Stimulated activated CD4-positive, alpha-beta T cell treated with anti-CD3 and anti-CD28 coated beads, Interleukin-15, amount 100 ng/mL, for 24 hours (primary cell): Measurements from ENCODE around the gene MDFIC2.
"Not testable (repeated sequence)": the region's sequence is repeated elsewhere in the genome, so short reads cannot be mapped to it uniquely, and the experiment has no call there.

Experiments used
- DNase-seq: peaks from one replicate; pipeline ENCODE4 v3.0.0-alpha.2; 2020

The MDFIC2 gene

DNA sequence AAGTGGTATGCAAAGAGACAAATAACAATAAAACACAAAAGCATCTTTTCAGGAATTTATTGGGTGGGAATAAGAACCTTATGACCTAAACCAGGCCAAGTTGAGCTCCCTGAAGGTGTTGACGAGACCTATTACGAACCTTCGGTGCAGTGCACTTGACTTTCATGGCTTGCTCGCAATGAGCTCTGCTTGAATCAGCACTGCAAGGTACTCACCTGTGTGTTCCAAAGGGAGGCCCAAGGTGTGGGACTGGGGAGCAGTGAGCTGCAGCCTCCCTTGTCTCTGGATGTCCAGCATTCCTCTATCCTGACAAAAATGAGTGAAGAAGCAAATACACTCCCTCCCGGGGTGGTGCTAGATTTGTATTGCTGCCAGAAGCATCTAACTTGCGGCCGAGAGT, at the start of gene MDFIC2:
TSS of gene MDFIC2 (minus strand) at position 303 of the 400 bp plus-strand sequence. CDS start 665 bp downstream, outside the sequence.
- no peak for DNase-seq

DNA sequence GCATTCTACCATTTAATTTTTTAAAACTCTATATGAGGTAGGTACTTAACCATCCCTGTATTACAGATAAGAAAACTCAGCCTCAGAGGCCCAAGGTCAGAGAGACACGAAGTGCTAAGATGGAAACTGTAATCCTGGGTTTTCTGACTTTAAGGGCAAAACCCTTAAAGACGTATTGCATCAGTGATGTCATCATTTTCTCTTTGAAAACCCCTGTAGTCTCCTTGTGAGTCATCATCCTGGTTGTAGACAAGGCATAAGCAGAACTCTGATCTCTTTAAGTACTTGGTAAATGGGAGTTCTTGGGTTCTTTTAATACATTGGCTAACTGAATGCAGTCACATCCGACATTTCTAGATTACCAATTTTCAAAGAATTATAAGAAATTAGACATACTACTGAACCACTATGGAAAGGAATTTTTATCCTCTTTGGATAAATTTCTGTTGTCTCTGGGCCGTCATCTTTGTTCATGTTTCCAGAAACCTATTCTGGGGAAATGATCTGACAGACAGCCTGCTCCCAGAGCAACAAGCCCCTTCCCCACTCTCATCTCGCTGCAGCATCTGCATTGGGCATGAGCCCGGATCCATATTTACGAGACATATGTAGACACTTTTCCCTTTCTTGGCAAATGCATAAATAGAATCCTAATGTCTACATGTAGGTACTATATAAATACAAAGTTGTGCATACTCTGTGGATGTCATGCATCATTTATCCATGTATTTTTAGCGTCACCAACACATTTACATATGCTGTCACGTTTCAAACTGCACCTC, 48.7 kb upstream of the MDFIC2 start:
- no peak for DNase-seq

DNA sequence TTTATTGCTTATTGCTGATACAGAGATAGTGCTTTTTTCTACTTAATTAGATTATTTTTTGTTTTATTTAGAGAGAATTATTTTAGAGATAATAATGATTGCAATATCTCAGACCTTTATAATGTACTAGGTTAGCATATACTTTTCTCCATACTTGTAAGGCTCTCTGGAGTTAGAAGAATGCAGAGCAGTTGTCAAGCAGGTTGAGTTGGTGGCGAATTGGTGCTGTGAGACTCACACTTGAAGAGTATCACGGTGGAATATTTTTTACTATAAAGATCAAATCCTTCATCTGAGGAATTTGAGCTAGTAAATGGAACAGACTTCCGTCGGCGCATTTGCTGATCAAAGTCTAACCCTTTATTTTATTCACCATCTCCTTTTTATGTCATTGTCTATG, 47.3 kb upstream of the MDFIC2 start:
- DNase-seq, result no peak

DNA sequence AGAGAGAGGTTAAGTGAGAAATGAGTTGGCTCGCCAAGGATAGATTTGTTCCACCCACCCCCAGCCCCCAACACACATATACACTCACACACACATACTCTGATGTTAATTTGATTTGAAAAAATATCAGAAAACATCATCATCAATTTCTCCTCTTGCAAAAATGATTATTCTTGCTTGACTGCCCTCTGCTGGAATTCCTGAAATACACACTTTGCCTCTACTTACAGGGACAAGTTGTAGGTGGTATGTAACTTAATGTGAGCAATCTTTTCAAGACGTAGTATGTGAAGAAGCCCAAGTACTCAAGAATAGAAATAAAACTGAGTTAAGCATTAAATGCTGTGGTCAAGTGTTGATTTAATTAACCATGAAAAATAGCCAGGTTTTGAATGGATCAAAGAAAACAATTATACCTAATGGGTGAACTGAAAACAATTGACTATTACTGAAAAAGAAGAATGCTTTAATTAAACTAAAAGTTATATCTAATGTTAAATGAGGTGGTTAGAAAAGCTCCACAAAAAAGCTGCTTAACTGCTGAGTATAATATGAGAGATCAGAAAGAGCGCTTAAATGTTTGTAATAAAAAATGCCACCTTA, 46.6 kb upstream of the MDFIC2 start:
- DNase-seq, result no peak

DNA sequence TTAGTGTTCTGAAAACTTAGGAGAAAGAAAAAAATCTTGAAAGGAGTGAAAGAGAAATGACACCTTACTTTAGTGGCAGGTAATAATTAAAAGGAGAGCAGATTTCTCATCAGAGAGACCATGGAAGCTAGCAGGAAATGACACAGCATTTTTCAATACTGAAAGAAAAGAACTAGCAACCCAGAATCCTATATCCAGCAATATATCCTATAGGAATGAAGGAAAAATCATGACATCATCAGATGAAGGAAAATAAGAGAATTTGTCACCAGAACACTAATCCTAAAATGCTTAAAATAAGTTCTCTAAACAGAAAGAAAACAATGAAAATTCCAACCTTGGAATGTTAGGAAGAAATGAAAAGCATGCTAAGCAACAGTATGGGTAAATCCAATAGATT, 39.8 kb upstream of the MDFIC2 start:
- no peak for DNase-seq

DNA sequence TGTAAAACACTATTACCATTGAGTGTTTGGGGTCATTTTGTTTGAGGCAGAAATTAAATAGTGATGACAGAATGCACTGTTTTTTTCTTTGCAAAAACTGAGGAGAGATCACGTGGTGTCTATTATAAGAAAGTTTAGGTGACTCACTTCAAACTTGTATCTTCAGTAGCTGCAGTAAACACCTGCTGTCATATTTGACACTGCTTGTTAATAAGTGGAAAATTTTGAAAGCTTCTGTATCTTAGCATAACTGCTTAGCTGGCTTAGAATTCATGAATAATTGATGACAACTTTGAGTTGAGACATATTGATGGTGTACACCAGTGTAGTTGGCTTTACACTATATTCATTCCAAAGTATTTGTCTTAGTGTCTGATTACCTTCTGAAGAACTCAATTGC, 29.7 kb upstream of the MDFIC2 start:
- DNase-seq, result no peak

DNA sequence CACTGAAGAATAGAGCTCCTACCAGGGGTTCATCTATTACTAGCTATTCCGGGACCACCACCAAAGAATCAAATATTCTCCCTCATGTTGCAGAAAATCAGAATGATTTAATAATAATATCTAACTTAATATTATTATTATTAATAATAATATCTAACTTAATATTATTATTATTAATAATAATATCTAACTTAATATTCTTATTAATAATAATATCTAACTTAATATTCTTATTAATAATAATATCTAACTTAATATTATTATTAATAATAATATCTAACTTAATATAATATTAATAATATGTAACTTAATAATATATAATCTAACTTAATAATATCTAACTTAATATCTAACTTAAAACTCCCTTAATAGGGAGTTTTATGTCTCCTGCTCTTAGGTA, 24.4 kb upstream of the MDFIC2 start:
- DNase-seq, result not testable (repeated sequence)

DNA sequence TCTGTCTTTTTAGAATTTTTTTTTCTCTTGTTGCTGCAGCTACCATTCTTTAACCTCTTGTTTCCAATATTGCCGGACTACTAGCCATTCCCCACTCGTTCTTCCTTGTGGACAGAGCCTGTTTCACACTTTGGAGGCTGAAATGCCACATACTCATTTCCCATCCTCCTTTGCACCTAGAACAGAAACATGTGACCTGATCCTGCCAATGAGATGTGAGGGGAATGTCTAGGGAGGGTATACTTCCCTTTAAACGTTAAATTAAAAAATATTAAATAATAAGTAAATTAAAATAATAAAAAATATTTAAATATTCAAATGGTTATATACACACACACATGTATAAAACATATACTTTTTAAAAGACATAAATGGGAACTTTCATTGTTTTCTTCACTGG, 20.6 kb upstream of the MDFIC2 start:
- DNase-seq, result no peak

DNA sequence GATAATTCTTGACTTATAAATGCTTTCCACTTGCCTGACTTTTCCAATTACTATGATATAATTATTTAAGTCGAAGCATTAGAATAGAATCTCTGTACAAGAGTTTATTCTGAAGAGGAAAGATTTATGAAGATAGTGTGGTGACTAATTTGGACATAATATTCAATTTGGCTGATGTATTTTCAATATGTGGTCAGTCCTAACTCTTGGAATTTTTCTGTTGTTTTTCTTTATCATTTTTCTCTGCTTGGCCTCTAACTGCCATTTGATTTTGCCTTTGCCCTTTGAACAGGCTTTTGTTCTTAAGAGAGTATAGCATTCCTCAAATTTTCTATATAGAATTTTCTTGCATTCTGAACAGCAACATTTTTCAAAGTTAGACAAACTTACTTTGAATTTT, 2.6 kb upstream of the MDFIC2 start:
- DNase-seq, result no peak

DNA sequence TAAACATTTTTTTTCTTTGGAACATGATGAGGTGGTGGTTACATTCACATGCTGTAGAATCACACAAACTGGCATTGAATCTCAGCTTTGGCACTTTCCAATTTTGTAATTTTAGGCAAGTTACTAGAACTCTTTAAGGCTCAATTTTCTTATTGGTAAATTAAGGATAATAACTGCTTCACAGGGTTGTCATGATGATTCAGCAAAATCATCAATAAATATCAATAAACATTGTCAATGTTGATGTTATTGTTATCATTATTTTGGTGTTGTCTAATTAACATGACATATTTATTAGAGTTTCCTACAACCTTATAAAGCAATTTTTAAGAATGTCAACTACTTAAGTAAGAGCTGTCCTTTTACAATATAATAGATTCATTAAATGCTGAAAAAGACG, 1.6 kb downstream of the MDFIC2 start:
- no peak for DNase-seq

DNA sequence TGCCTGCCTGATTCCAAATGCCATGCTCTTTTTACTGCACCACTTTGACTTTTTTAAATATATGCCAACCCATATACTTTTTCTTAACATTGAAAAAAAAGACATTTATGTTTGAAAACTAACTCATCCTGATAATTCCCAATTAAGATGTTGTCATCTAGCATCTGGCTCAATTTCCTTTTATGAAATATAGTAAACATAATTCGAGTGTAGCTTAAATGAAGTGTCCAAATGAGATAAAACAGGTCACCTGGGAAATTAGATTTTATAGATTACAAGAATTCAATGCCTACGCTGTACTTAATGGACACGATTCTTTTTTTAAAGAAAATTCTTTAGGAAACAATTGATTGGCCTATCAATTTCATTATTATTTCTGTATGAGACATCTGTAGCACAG, 2.8 kb downstream of the MDFIC2 start:
- no peak for DNase-seq

DNA sequence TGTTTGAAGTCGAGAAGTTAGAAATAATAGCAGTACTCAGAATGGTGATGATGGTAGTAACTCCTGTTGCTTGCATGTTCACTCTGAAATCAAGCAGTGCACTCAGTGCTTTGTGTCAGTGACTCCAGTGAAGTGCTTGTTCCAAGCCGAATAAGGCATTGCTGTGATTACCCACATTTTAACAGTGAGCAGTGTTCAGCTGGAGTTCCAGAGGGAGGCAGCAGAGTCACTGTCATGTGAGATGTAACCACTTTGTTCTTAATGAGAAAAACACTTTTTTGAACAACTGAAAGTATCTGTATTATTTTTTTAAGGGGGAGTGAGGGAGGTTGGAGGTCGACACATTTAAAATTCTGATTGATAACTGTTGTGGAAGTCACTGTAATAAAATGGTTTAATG, 3.7 kb downstream of the MDFIC2 start:
- DNase-seq, result no peak

DNA sequence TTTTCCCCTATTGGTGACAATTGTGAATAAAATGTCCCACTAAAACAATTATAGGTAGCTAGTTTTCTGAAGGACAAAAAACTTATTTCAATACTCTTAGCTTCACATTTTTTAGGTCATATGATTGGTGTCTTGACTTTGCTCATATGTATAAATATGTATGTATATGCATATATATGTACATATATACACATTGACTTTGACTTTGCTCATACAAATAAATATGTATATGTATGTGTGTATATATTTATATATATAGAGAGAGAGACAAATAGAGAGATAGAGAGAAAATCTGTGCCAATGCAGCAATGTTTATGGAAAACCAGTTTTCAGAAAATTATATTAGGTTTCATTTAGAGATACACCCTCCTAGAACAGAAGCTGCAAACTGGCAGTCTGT, 5.7 kb downstream of the MDFIC2 start:
- DNase-seq, result no peak

DNA sequence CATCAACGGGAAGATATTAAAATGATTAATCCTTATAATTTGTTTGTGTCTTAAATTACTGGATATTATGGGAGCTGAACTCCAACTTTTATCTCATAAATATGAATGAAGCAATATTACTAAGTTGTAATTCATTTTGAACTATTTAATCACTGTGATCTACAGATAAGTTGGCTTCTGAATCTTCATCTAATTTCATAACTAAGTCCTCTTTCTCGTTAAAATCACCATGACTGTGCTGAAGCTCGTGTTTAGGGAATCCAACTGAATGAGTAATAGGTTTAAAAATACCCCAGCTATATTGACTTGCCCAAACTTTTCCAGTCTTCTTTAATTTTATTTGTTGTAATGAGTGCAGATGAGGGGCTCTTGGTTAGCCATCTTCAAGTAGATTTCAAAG, 14.1 kb downstream of the MDFIC2 start:
- no peak for DNase-seq

DNA sequence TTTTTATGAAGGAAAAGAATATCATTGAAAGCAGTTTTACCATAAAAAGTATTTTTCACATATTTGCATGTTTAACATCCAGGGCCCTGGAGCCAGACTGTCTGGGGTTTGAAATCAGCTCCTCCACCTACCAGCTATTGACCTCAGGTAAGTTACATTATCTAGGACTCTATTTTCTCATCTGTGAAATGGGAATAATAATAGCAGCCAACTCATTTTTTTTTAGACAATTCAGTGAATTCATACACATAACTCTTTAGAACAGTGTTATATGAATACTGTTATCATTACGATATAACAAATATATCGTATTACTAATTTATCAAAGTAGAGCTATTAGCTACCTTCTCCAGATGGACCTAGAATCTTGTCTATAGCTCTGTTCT, 21.3 kb downstream of the MDFIC2 start:
- no peak for DNase-seq

DNA sequence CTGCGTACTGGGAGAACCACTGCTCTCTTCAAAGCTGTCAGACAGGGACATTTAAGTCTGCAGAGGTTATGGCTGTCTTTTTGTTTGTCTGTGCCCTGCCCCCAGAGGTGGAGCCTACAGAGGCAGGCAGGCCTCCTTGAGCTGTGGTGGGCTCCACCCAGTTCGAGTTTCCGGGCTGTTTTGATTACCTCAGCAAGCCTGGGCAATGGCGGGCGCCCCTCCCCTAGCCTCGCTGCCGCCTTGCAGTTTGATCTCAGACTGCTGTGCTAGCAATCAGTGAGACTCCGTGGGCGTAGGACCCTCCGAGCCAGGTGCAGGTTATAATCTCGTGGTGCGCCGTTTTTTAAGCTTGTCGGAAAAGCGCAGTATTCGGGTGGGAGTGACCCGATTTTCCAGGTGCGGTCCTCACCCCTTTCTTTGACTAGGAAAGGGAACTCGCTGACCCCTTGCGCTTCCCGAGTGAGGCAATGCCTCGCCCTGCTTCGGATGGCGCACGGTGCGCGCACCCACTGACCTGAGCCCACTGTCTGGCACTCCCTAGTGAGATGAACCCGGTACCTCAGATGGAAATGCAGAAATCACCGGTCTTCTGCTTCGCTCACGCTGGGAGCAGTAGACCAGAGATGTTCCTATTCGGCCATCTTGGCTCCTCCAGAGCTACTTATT, 21.9 kb downstream of the MDFIC2 start:
- DNase-seq, result not testable (repeated sequence)

DNA sequence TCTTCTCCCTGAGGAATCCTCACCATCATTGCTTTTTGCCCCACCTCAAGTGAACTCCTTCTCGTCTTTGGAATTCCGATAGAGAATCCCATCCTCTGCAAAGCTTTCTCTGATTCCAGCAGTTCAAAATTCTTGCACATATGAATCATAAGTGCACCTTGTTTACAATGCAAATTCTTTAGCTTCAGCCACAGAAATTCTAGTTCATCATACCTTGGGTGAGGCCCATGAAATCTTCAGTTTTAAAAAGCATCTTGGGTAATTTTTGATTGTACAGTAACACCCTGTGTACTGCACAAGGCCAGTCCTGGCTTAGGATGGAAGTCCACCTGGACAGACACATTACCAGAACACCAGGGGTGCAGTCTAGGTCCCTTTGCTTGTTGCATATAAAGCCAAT, 30.8 kb downstream of the MDFIC2 start:
- DNase-seq, result no peak

DNA sequence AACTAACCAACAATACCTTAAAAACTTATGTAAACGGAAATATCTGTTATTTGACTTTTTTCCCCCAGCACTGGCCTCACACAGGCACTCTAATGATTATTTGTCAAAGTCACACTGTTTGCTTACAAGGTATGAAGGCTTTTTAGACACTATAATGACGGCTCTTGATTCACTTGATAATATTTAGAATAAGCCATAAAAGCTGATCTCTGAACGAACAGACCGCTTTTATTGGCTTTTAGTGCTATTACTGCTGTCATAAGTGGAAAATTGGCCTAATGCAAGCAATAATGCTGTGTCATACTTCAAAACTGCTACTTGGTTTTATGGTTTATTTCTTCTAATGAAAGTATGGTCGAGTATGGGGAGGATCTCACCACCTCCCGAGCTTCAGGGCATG, 35.1 kb downstream of the MDFIC2 start:
- DNase-seq, result no peak

DNA sequence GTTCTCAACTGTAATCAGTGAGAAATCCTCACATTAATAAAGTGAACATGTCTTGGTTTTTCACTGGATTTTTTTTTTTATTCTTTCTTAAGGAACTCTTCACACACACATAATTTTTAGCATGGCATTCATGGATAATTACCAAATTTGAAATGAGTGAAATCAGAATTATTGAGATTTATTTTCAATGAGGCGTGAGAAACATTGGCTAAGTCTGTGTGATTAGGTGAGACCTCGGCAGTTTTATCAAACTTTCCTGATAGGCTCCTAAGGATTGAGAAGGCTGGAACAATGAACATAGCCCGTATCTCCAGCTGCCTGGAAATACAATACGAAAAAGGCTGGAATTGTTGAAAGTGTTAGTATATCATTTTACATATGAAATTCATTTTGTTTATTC, 35.5 kb downstream of the MDFIC2 start:
- no peak for DNase-seq

DNA sequence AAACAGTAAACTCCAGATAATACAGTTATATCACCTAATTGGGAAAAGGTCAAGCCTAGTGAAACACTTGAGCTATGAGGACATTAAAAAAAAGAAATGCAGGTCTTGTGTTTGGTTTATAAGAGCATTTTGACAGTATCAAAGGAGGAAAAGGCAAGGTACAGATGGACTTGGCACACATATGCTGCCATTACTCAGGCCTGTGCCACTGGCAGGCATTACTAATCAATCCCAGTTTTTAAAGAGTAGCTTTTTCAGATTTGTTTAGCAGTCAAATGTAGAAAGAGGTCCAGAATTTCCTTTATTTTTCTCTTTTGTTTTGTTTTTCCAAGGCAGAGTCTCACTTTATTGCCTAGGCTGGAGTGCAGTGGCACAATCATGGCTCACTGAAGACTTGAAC, 38.9 kb downstream of the MDFIC2 start:
- no peak for DNase-seq

DNA sequence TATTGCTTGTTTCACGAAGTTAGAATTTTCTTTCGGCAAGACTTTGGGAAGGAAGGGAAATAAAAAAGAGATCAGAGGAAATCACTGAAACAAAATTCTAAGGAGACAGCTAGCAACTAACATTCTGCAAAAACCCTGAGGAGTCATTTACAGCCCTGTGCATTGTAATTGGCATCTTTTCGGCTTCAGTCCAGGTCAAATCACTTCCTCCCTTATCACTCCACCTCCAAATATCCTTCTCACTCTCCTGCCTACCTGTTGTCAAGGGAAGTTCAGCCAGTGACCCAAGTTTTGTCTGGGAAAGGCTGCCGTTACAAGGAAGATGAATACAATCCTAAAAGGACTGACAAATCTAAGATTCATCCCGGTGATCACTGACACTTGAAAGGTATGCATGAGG, 39.6 kb downstream of the MDFIC2 start:
- DNase-seq, result no peak

DNA sequence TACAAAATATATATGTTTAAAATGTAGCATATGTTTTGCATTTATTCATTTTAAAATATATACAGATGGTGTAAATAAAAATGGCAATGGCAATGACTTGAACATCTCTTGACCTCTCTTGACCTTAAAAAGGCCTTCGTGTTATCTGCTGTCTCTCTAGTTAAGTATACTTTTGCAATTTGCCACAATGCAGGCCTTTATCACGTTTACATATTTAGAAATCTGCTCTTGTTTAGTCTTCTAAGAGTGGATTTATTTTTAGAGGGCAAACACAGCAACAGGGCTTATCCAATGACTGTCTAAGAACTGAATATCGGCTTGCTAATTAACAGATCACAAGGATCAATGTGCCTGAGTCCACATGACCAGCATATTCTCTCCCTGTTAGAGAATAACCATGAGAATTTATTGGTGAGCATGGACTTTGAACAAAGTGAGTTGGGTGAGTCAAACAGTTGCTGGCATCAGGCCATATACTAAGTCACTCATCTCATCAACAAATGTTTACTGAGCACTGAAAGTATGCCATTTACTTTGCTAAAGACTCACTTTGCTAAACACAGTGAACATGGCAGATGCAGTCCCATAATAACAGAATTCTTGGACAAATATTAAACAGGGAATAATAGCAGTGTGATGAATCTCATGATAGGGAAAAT, 48.2 kb downstream of the MDFIC2 start:
- DNase-seq, result no peak

DNA sequence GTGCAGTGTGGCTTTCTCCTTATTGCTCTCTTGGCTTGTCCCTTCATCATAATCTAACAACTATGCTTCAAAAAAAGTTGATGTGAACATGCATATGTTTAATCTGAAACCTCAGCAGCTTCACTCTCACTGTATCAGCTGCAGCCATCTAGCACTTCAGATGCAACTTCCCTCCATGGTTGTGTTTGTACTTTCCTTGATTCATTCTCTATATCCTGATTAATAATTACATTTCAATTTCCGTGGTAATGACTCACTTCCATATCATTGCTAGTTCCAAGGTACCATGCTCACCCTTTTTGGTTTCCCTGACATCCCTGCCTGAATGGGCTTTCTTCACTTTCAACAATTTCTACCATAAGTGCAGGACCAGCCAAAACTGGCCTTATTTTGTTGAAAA, 51.2 kb downstream of the MDFIC2 start:
- no peak for DNase-seq

DNA sequence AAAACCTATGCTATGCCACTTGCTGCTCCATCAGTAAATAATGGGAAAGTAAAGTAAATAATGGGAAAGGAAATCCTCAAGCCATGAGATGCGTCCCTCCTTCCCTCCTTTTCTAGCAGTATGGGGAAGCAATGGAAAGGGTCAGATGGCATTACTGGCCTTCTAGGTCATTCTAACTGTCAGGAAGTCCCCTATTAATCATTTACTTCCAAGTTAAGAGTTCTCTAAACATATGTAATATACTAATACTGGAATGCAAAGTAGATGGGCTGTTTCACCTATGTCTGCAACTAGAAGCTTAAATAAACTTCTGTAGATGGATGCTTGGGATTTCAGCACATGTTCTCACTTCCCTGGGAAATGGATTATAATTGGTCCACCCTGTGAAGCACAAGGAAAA, 55.9 kb downstream of the MDFIC2 start:
- no peak for DNase-seq
